ENCODE results near the gene NPEPL1.

NPEPL1 gene

DNA sequence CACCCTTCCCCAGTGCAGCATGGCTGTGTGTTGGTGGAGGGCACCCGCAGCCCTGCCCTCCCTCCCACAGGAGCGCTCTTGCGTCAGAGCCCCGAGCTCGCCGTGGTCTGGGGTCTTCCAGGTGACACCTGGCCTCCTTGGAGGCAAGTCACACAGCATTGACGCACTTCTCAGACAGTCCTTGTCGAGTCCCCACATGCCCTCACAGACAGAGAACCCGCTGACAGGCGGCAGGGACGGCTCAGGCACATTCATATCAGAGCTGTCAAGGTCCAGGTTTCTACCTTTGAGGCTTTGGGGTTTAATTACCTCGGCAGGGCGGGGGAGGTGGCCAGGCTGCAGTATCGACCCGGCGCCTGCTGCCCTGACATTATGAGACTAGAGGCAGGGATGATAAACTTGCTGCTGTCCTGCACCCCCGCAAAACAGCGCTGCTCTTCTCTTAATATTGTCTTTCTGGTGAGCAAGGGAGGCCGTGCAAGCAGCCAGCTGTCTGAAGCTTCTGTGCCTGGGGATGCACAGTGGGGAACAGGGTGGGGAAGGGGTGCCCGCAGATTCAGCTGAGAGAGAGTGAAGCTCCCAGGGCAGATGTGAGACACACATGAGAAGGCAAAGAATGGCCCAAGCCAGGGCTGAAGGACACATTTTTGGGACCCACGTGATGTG lies 4.7 kb downstream of the NPEPL1 start:
- no peaks in the 10 kb centered on the region for H3K27me3 Mint-ChIP-seq
- H3K27ac Mint-ChIP-seq, result no peak overlapping the region
- ATAC-seq (ENCODE audit: low read depth) (no peak), DNase-seq (ENCODE audit: low spot score in 2 of 2) (no peak)
- peaks cover 11% of the 10 kb centered on the region for H3K36me3 Mint-ChIP-seq
- no peaks in the 10 kb centered on the region for H3K9me3 Mint-ChIP-seq
- peaks cover 5% of the 10 kb centered on the region for H3K4me1 Mint-ChIP-seq
- no peak overlapping the region for H3K4me3 Mint-ChIP-seq

DNA sequence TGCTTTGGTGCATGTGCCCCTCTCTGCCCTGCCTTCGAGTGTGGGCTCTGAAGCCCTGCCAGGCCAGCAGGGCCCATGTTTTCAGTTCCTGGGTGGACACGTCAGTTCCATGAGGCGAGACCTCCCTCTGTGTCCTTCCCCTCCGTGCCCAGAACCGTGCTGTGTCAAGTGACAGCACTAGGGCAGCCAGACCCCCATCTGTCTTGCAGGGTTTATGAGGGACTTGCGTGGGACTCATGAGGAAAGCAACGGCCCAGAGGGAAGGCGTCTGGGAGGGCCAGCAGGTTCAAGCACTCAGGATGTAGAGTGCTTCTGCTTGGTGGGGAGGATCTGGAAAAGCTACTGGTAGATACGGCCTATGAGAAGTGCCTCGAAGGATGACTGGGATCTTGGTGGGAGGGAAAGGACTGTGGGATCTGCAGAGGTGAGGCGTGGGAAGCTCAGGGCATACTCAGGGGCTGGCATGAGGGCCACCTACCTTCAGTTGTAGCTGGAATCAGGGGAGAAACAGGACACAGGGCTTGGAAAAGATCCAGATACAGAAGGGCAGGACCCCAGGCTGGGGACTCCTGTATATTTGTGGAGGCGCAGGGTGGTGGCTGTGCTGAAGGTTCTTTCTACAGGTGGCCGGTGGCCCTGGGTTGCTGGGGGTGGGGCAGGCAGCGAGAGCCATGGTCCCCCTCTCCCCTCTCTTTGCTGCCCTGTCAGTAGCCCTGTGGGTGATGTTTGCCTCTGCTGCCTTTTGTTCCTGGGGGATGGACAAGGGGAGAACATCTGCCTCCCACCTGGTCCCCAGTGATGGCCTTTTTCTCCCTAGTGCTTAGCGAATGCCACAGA lies 5.5 kb downstream of the NPEPL1 start:
- H3K36me3 Mint-ChIP-seq, result peaks cover 17% of the 10 kb centered on the region
- no peaks in the 10 kb centered on the region for H3K27me3 Mint-ChIP-seq
- H3K27ac Mint-ChIP-seq, result no peak overlapping the region
- ATAC-seq (ENCODE audit: low read depth) (no peak), DNase-seq (ENCODE audit: low spot score in 2 of 2) (no peak)
- H3K9me3 Mint-ChIP-seq, result no peaks in the 10 kb centered on the region
- peaks cover 5% of the 10 kb centered on the region for H3K4me1 Mint-ChIP-seq
- no peak overlapping the region for H3K4me3 Mint-ChIP-seq

DNA sequence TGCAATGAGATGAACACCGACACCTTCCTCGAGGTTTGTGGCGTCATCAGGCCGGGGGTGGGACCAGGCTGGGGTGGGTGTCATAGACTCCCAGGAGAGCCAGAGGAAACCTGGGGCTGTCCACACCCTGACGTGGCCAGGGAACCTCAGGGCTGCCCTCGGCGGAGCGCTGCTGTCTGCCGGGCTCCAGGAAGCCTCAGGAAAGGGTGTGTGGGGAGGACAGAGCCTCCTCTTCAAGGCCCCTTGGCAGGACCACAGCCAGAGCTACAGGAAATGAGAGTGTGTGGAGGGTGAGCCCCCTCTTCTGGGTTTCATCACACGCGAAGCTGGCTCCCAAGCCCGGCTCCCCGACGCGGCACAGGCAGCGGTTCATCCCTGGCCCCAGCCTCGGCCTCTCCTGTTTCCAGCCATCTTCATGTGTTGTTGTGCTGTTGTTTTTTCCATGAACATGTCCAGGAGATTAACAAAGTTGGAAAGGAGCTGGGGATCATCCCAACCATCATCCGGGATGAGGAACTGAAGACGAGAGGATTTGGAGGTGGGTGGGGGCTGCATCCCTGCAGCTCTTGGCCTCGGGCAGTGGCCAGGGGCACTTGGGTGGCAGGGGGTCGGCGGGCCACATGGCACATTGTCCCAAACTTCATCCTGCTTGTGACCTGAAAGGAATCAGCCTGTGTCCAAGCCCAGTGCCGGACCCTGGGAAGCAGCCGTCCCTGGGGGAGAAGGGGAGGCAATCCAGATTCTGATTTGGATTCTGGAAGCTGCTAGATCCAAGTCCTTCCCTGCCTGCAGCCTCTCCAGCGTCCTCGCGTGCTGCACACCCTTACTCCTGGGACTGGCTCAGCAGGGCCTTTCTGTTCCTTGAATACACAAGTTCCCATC lies 6.4 kb downstream of the NPEPL1 start:
- H3K27me3 Mint-ChIP-seq, result no peaks in the 10 kb centered on the region
- no peak for DNase-seq (ENCODE audit: low spot score in 2 of 2)
- no peak overlapping the region for H3K4me3 Mint-ChIP-seq

DNA sequence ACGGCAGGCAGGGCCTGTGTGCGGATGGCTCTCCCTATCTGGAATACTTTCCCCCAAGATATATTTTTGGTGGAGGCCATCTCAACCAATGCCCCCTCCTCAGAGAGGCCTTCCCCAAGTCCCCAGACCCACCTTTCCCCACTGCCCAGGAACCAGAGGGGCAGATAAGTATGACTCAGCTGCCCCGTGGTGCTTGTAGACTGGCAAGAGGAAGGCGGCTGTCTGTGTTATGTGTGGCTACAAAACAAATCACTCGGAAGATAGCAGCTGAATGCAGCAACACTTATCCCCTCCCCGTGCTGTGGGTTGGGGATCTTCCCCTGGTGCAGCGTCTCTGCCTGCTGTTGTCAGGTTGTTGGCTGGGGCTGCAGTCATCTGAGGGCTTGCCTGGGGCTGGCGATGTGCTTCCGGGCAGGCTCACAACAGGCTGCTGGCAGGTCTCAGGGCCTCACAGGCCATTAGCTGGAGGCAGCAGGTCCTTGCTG lies 7.1 kb downstream of the NPEPL1 start:
- Mint-ChIP-seq H3K27me3 (no peaks in the 10 kb centered on the region), H3K36me3 (peaks cover 25% of the 10 kb centered on the region), H3K4me3 (no peak overlapping the region), H3K9me3 (no peaks in the 10 kb centered on the region), H3K4me1 (no peaks in the 10 kb centered on the region), H3K27ac (no peak overlapping the region)
- ATAC-seq (ENCODE audit: low read depth) (no peak), DNase-seq (ENCODE audit: low spot score in 2 of 2) (no peak)

More for the DNA sequence above, 6.4 kb downstream of the NPEPL1 start:
- no peak overlapping the region for H3K27ac Mint-ChIP-seq
- ATAC-seq (ENCODE audit: low read depth), result no peak
- peaks cover 23% of the 10 kb centered on the region for H3K36me3 Mint-ChIP-seq
- H3K4me1 Mint-ChIP-seq, result no peaks in the 10 kb centered on the region
- H3K9me3 Mint-ChIP-seq, result no peaks in the 10 kb centered on the region

DNA sequence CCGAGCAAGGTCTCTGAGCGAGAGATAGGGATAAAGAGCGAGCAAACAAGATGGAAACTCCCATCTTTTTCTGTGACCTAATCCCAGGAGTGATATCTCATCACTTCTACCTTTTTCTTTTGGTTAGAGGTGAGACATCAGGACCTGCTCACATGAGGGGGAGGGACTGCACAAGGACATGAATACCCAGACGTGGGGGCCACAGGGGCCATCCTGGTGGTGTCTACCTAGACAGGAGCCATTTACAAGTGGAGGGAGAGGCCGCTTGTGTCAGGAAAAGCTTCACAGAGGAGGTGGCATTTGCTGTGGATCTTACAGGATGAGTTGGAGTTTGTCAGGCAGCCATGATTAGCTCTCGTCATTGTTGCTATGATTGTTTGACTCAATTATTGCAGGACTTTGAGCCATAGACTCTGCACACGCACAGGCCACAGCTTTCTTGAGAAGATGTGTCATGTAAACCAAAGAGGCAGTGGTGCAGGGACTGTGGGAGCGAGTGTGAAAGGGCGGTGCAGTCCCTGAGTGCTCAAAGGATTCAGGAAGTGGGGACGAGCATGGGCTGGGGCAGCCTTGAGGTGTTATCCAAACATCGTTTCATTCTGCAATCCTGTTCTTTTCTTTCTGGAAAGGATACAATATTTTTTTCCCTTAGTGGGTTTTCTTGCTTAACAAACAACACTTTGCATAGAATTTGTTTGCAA lies 7.7 kb downstream of the NPEPL1 start:
- DNase-seq (ENCODE audit: low spot score in 2 of 2), result no peak
- Mint-ChIP-seq H3K36me3 (peaks cover 27% of the 10 kb centered on the region), H3K4me3 (no peak overlapping the region), H3K27ac (no peak overlapping the region), H3K9me3 (no peaks in the 10 kb centered on the region), H3K4me1 (no peaks in the 10 kb centered on the region), H3K27me3 (no peaks in the 10 kb centered on the region)
- ATAC-seq (ENCODE audit: low read depth), result no peak

DNA sequence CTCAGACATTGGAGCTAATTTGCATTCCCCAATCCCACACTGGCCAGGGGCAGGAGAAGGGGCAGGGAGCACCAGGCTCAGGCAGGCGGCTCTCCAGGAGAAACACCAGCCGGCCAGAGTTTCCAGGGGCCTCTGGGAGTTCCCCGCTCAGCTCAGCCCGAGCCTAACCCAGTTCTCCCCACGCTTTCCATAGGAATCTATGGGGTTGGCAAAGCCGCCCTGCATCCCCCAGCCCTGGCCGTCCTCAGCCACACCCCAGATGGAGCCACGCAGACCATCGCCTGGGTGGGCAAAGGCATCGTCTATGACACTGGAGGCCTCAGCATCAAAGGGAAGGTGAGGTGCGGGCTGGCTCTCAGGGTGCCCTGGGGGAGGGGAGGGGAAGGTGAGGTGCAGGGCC lies 8.2 kb downstream of the NPEPL1 start:
- no peaks in the 10 kb centered on the region for H3K4me1 Mint-ChIP-seq
- ATAC-seq (ENCODE audit: low read depth) (no peak), DNase-seq (ENCODE audit: low spot score in 2 of 2) (no peak)
- peaks cover 27% of the 10 kb centered on the region for H3K36me3 Mint-ChIP-seq
- no peaks in the 10 kb centered on the region for H3K27me3 Mint-ChIP-seq
- H3K9me3 Mint-ChIP-seq, result no peaks in the 10 kb centered on the region
- no peak overlapping the region for H3K4me3 Mint-ChIP-seq
- H3K27ac Mint-ChIP-seq, result no peak overlapping the region

DNA sequence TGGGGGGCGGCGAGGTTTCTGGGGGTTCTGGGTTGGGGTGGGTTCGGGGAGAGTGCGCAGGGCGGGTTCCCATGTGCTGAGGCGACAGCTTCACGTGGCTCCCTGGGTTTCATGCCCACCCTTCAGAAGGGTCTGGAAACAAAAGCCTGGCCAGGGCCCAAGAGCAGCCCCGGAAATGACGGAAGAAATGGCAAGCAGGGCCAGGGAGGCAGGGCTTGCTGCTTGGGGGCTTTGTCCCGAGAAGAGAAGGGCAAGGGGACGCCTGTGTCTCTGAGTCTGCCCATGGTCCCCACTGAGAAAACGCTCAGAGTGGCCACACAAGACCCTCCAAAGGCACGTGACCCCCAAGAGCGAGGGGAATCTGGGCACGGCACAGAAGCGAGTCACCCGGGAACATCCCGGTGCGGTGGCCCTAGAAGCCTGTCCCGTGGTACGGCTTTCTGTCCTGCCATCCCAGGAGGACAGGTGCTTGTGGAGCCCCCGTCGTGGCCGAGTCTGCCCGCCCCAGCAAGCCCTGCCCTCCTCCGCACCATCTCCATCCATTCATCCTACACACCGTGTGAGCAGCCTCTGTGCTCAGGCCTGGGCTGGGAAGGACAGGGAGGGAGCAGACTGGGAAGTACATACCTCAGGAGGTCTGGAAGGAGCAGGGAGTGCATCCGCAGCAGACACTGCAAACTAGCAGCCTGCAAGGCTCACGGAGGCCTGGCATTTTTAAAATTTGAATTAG lies 9.0 kb downstream of the NPEPL1 start:
- Mint-ChIP-seq H3K27me3 (no peaks in the 10 kb centered on the region), H3K27ac (no peak overlapping the region), H3K4me3 (no peak overlapping the region), H3K36me3 (peaks cover 27% of the 10 kb centered on the region), H3K4me1 (no peaks in the 10 kb centered on the region), H3K9me3 (no peaks in the 10 kb centered on the region)
- ATAC-seq (ENCODE audit: low read depth) (no peak), DNase-seq (ENCODE audit: low spot score in 2 of 2) (no peak)

DNA sequence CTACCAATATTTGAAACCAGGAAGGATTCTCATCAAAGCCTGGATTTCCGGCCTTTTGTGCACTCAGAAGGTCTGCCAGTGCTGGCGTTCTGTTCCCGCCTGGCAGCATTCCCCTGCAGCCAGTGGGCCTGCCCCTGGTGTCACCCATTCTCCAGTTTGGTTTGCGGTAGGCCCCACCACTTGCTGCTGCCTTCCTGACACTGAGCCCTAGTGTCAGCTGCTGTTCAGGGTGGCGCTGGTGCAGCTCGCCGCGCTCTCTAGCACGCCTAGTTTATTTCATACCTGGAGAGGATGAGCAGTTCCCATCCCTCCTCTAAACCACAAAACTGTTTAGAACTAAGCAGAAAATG lies 9.5 kb downstream of the NPEPL1 start:
- Mint-ChIP-seq H3K4me1 (no peaks in the 10 kb centered on the region), H3K9me3 (no peaks in the 10 kb centered on the region), H3K36me3 (peaks cover 24% of the 10 kb centered on the region), H3K4me3 (no peak overlapping the region), H3K27me3 (no peaks in the 10 kb centered on the region), H3K27ac (no peak overlapping the region)
- DNase-seq (ENCODE audit: low spot score in 2 of 2) (no peak), ATAC-seq (ENCODE audit: low read depth) (no peak)

DNA sequence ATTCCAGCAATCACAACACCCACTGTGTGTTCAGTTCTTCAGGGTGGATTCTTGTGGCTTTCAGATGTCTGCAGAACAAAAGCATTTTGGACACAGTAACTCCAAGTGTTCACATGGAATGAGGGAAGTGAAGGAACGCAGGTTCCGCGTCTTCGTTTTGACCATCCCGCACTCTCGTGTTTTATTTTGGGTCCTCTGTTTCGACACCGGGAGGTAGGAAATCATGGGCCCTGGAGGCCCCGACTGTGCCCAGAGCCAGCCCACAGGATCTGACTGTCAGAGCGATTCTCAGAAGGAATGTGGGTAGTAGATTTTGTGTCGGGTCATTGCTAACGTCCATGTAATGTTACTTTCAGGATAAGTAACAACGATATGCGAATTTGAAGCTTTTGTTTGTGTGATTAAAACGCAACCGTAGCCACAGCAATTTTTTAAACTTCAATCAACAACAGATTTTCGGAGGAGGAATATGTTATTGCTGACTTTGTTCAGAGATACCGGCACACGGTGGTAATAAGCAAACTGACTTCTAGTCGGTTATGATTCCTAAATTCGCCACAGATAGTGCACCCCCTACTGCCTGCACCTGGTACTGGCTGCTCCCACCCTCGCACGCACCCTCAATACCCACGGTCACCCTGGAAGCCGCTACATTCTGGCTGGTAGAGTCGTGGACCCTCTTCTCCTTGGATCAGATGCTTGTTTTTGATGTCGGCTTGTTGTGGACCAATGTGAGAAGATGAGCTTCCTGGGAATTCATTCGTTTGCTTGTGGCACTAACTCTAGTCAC lies 10.5 kb downstream of the NPEPL1 start:
- Mint-ChIP-seq H3K36me3 (peaks cover 22% of the 10 kb centered on the region), H3K4me3 (no peak overlapping the region), H3K9me3 (no peaks in the 10 kb centered on the region), H3K27me3 (no peaks in the 10 kb centered on the region), H3K27ac (no peak overlapping the region), H3K4me1 (no peaks in the 10 kb centered on the region)
- ATAC-seq (ENCODE audit: low read depth), result no peak
- no peak for DNase-seq (ENCODE audit: low spot score in 2 of 2)

DNA sequence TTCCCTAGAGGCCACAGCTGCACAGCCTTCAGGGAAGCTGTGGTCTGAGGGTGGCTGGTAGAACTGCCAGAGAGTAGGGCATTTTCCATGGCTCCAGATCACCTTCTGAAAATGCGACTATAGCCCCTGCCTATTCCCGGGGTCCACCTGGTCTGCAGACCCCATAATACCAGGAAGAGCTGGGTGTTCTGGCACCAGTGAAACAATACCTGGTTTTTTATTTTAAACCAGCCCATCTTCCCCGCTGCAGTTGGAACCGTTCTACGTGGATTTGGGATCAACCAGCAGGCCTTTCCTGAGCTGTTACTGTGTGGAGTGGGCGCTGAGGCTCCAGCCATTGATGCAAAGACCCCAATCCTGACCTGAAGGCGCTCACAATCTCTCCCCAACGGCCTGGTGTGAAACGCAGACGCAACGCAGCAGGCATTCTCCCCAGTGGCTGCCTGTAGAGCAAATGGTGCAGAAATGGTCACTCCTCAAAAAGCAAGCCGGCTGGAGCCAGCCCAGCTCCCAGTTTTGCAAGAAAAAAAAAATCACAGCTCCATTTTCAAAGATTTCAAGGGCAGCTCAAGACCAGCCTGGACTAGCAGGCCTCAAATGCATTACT lies 11.3 kb downstream of the NPEPL1 start:
- Mint-ChIP-seq H3K36me3 (peaks cover 21% of the 10 kb centered on the region), H3K4me3 (no peak overlapping the region), H3K27ac (no peak overlapping the region), H3K9me3 (no peaks in the 10 kb centered on the region), H3K4me1 (no peaks in the 10 kb centered on the region), H3K27me3 (no peaks in the 10 kb centered on the region)
- no peak for DNase-seq (ENCODE audit: low spot score in 2 of 2)
- ATAC-seq (ENCODE audit: low read depth), result no peak

DNA sequence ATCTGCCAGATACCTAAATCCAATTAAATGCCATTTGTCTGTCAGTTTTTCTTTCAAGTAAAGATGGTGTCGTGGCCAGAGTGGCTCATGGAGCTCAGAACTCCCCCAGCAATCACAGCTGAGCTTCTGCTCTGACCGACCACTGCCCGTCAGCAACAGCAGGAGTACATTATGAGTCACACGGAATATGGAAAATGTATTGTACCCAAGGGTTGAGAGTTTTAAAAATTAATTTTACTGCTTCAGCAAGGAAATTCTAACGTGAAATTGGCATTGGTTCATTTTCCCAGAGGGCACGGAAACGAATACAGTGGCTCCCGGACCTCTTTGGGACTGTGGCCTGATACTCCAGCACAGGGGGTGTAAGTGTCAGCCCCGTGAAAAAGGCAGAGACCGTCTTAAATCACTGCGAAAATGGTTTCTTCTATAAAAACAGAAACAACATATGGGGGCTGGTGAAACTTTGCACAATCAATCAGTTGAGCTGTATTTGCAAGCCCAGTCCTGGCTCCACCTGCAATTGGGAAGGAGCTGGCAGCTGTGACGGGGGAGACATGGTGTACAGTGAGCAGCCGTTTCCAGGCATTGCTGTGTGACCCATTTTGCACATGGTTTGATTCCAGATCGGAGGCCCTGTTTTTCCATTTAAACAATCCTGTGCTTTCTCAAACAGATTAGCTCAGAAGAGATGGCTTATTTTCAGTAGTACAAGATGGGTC lies 12.8 kb downstream of the NPEPL1 start:
- Mint-ChIP-seq H3K9me3 (no peaks in the 10 kb centered on the region), H3K27me3 (no peaks in the 10 kb centered on the region), H3K4me1 (no peaks in the 10 kb centered on the region), H3K27ac (no peak overlapping the region), H3K4me3 (no peak overlapping the region), H3K36me3 (peaks cover 18% of the 10 kb centered on the region)
- DNase-seq (ENCODE audit: low spot score in 2 of 2), result no peak
- ATAC-seq (ENCODE audit: low read depth), result no peak
